Activated naive CD4-positive, alpha-beta T cell treated with anti-CD3 and anti-CD28 coated beads, Interleukin-2, amount 10 ng/mL, durations not matched to agents 7 days and 5 days (primary cell): ENCODE data around the gene ADGRL3.

Source experiments
- CTCF ChIA-PET: fragments of 350-600 bp; sonication (Branson Sonifier 250); formaldehyde crosslinking; loops from one replicate; lab custom pipeline; 2021; ENCODE audit warnings: antibody characterized with exemption; lab: Charles Lee
- DNase-seq: peaks from one replicate; pipeline ENCODE4 v3.0.0-alpha.2; 2020
- H3K27ac Mint-ChIP-seq: one replicate; pipeline ENCODE4 v1.8.0; 2021; ENCODE audit warnings: mild to moderate bottlenecking, moderate library complexity, mixed read lengths
- H3K27me3 Mint-ChIP-seq: one replicate; pipeline ENCODE4 v1.8.0; 2021; ENCODE audit warnings: mild to moderate bottlenecking, mixed read lengths
- H3K36me3 Mint-ChIP-seq: one replicate; pipeline ENCODE4 v1.8.0; 2021; ENCODE audit warnings: mixed read lengths
- H3K4me1 Mint-ChIP-seq: one replicate; pipeline ENCODE4 v1.8.0; 2021; ENCODE audit warnings: mixed read lengths
- H3K4me3 Mint-ChIP-seq: one replicate; pipeline ENCODE4 v1.8.0; 2021; ENCODE audit warnings: mild to moderate bottlenecking, moderate library complexity, mixed read lengths
- H3K9me3 Mint-ChIP-seq: one replicate; pipeline ENCODE4 v1.8.0; 2021; ENCODE audit warnings: mixed read lengths

Gene ADGRL3

GRCh38 chr4:61545902-61546480 lies 345.9 kb downstream of the ADGRL3 start:
- Mint-ChIP-seq H3K4me3 (no peak overlapping the region), H3K9me3 (peaks cover 7% of the 10 kb centered on the region), H3K27ac (no peak overlapping the region), H3K27me3 (no peaks in the 10 kb centered on the region), H3K4me1 (no peaks in the 10 kb centered on the region), H3K36me3 (no peaks in the 10 kb centered on the region)
- no peak for DNase-seq
- CTCF ChIA-PET = no interaction called here

DNA sequence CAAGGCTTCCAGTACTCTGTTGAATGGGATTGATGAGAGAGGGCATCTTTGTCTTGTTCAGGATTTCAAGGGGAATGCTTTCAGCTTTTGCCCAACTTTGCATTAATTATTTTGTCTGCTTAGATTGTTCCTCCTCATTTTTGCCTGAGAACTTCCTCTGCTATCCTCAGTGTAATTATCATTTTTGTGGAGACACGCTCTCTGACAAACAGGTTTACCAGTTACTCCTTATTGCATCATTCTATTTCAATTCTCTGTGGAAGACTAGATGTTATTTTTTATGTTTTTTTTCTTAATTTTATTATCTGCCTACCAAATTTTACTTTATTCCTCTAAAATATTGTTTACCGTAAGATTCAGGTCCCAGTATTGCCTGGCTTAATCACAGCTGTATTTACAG lies 349.2 kb downstream of the ADGRL3 start:
- DNase-seq = no peak
- Mint-ChIP-seq H3K4me3 (no peak overlapping the region), H3K36me3 (no peaks in the 10 kb centered on the region), H3K27ac (no peak overlapping the region), H3K9me3 (peaks cover 7% of the 10 kb centered on the region), H3K27me3 (no peaks in the 10 kb centered on the region), H3K4me1 (no peaks in the 10 kb centered on the region)
- CTCF ChIA-PET = no interaction called here

- no peak for DNase-seq
- H3K4me1 Mint-ChIP-seq = no peaks in the 10 kb centered on the region
- H3K4me3 Mint-ChIP-seq = no peak overlapping the region
- no peak overlapping the region for H3K27ac Mint-ChIP-seq
- no peaks in the 10 kb centered on the region for H3K36me3 Mint-ChIP-seq
- no peaks in the 10 kb centered on the region for H3K27me3 Mint-ChIP-seq
- H3K9me3 Mint-ChIP-seq = no peaks in the 10 kb centered on the region
- CTCF ChIA-PET = no interaction called here
Observed at GRCh38 chr4:61553557-61554125, 353.5 kb downstream of the ADGRL3 start.

DNA sequence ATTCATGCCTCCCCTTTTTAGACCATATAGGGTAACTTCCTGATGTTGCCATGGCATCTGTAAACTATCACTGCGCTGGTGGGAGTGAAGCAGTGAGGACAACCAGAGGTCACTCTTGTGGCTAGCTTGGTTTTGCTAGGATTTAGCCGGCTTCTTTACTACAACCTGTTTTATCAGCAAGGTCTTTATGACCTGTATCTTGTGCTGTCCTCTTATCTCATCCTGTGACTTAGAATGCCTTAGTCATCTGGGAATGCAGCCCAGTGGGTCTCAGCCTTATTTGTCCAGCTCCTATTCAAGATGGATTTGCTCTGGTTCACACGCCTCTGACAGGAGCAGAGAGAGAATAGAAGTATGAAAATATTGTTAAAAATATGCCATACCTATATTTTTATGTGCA lies 355.7 kb downstream of the ADGRL3 start:
- no peak for DNase-seq
- H3K27me3 Mint-ChIP-seq = no peaks in the 10 kb centered on the region

GRCh38 chr4:61556277-61556676 lies 356.2 kb downstream of the ADGRL3 start:
- peaks cover 5% of the 10 kb centered on the region for H3K9me3 Mint-ChIP-seq
- no peaks in the 10 kb centered on the region for H3K36me3 Mint-ChIP-seq
- no peaks in the 10 kb centered on the region for H3K4me1 Mint-ChIP-seq
- no peak for DNase-seq
- CTCF ChIA-PET = no interaction called here
- H3K27me3 Mint-ChIP-seq = no peaks in the 10 kb centered on the region
- no peak overlapping the region for H3K4me3 Mint-ChIP-seq
- H3K27ac Mint-ChIP-seq = no peak overlapping the region

More for the DNA sequence above, 355.7 kb downstream of the ADGRL3 start:
- Mint-ChIP-seq H3K27ac (no peak overlapping the region), H3K9me3 (peaks cover 5% of the 10 kb centered on the region), H3K36me3 (no peaks in the 10 kb centered on the region), H3K4me3 (no peak overlapping the region), H3K4me1 (no peaks in the 10 kb centered on the region)
- CTCF ChIA-PET = no interaction called here

- CTCF ChIA-PET = no interaction called here
- Mint-ChIP-seq H3K4me1 (no peaks in the 10 kb centered on the region), H3K27me3 (no peaks in the 10 kb centered on the region), H3K9me3 (peaks cover 12% of the 10 kb centered on the region), H3K36me3 (no peaks in the 10 kb centered on the region), H3K4me3 (no peak overlapping the region), H3K27ac (no peak overlapping the region)
- DNase-seq = no peak
Observed at GRCh38 chr4:61559396-61559795, 359.3 kb downstream of the ADGRL3 start.

DNA sequence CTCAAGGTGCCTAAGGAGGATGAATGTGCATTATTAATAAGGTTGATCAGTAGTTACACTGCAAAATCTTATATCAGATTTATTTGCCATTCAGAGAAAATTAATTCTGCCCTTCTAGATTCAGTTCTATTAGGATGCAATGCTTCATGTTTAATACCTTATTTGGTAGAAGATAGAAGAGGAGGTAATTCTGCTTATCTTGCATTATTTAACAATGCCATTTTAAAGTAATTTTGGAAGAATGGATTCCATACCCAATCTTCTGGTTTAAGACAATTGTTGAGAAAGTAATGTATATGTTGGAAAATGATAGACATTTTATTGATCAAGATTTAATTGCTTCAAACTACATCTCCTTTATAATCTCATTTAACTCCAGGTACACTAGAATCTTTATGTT lies 360.9 kb downstream of the ADGRL3 start:
- CTCF ChIA-PET = no interaction called here
- no peak overlapping the region for H3K4me3 Mint-ChIP-seq
- H3K9me3 Mint-ChIP-seq = peaks cover 12% of the 10 kb centered on the region
- no peaks in the 10 kb centered on the region for H3K4me1 Mint-ChIP-seq
- no peaks in the 10 kb centered on the region for H3K27me3 Mint-ChIP-seq
- DNase-seq = no peak
- H3K27ac Mint-ChIP-seq = no peak overlapping the region
- H3K36me3 Mint-ChIP-seq = no peaks in the 10 kb centered on the region

DNA sequence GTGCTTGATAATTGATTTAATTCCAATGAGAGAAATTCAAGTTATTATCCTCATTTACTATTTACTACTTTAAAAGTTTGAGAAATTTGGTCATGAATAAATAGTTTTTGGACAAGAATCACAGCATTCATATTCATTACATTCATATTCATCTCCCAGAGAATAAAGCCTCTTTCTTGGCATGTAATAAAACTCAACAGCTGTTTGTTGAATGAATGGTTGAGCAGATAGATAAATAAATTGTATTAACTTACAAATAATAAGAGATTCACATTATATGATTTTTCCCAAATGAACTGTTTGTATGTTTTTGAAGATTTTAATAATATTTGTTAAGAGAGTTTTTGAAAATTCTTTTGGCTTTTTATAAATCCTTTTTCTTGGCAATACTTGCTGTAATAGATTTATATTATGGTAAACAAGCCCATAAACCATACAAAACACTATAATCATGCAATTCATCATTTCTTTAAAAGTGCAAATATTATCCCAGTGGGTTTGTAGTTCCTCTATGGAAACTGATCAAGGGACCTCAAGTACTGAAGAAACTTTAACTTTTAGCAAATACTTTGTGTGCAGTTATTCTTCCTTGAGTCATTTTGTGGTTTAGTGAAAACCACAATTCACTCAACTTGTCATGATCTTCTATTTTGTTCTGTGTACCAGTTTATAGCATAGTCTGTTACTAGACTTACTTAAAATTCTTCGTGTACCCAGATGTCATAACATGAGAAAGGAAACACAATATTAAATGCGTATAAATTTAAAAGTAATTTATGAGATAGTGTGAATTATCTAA lies 371.8 kb downstream of the ADGRL3 start:
- Mint-ChIP-seq H3K27me3 (no peaks in the 10 kb centered on the region), H3K4me1 (no peaks in the 10 kb centered on the region), H3K4me3 (no peak overlapping the region), H3K27ac (no peak overlapping the region), H3K36me3 (no peaks in the 10 kb centered on the region), H3K9me3 (peaks cover 3% of the 10 kb centered on the region)
- DNase-seq = no peak
- CTCF ChIA-PET = no interaction called here

DNA sequence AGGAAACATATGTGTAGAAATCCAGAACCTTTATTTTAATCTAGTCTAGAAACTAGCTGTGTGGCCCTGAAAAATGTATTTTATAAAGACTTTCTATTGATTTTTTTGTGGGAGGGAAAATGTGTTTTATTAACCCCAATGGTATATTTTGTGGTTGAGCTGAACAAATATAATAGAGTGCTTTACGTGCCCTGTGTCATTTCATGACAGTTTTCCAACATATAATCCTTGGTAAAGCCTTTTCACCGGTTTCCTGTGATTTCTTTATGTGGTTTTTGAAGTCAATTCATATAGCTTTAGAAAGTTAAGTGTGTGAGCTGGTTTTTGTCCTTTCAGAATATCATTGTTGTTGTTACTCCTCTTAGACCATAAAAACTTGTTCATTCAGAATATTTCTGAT lies 375.7 kb downstream of the ADGRL3 start:
- H3K4me3 Mint-ChIP-seq = no peak overlapping the region

GRCh38 chr4:61579786-61580185 lies 379.7 kb downstream of the ADGRL3 start:
- H3K4me1 Mint-ChIP-seq = no peaks in the 10 kb centered on the region
- CTCF ChIA-PET = no interaction called here

More for the DNA sequence above, 375.7 kb downstream of the ADGRL3 start:
- Mint-ChIP-seq H3K4me1 (no peaks in the 10 kb centered on the region), H3K27ac (no peak overlapping the region), H3K9me3 (no peaks in the 10 kb centered on the region), H3K36me3 (no peaks in the 10 kb centered on the region), H3K27me3 (no peaks in the 10 kb centered on the region)
- no peak for DNase-seq
- CTCF ChIA-PET = no interaction called here

GRCh38 chr4:61580721-61581377 lies 380.7 kb downstream of the ADGRL3 start:
- H3K4me1 Mint-ChIP-seq = no peaks in the 10 kb centered on the region
- H3K36me3 Mint-ChIP-seq = no peaks in the 10 kb centered on the region
- peaks cover 10% of the 10 kb centered on the region for H3K9me3 Mint-ChIP-seq
- no peak overlapping the region for H3K27ac Mint-ChIP-seq
- CTCF ChIA-PET = no interaction called here
- no peaks in the 10 kb centered on the region for H3K27me3 Mint-ChIP-seq
- DNase-seq = no peak
- no peak overlapping the region for H3K4me3 Mint-ChIP-seq

More at GRCh38 chr4:61579786-61580185, 379.7 kb downstream of the ADGRL3 start:
- Mint-ChIP-seq H3K27ac (no peak overlapping the region), H3K9me3 (peaks cover 10% of the 10 kb centered on the region), H3K27me3 (no peaks in the 10 kb centered on the region), H3K4me3 (no peak overlapping the region), H3K36me3 (no peaks in the 10 kb centered on the region)
- DNase-seq = no peak

- Mint-ChIP-seq H3K4me3 (no peak overlapping the region), H3K27ac (no peak overlapping the region), H3K4me1 (no peaks in the 10 kb centered on the region), H3K9me3 (peaks cover 10% of the 10 kb centered on the region), H3K27me3 (no peaks in the 10 kb centered on the region), H3K36me3 (no peaks in the 10 kb centered on the region)
- CTCF ChIA-PET = no interaction called here
- no peak for DNase-seq
Observed at GRCh38 chr4:61583696-61584095, 383.6 kb downstream of the ADGRL3 start.

DNA sequence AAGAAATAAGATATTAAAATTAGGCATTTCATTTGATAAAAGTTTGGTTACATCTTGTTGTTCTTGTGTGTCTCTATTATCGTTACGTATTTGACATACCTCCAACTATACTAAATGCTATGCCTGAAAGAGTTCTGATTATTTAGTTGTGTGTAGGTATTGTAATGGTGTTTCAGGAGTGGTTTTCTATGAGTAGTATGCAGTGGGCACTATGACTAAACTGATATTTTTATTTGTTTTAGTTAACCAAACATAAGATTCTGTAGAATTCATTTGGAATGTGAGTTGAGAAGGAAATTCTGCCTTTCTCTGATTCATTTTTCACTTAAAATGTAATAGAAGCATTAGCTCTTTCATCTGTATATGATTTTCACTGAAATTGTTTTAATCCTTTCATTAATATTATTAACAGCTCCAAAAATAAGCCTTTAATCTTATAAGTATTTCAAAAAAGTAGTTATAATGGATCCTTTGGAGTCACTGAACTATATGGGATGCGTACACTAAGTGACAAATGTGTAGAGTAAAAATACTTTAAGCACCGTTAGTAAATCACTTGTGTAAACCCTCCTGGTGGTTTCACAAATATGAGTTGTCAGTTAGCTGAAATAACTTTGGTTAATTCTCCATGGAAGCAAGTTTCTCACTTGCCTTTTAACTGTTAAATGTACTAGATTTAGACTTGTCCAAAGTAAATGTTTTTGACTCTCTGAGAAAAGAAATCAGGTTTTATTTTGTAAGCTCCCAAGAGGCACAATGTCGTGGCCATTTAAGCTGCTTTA lies 388.7 kb downstream of the ADGRL3 start:
- Mint-ChIP-seq H3K36me3 (no peaks in the 10 kb centered on the region), H3K4me1 (no peaks in the 10 kb centered on the region), H3K4me3 (no peak overlapping the region), H3K27ac (no peak overlapping the region), H3K9me3 (no peaks in the 10 kb centered on the region), H3K27me3 (no peaks in the 10 kb centered on the region)
- DNase-seq = no peak
- CTCF ChIA-PET = no interaction called here

DNA sequence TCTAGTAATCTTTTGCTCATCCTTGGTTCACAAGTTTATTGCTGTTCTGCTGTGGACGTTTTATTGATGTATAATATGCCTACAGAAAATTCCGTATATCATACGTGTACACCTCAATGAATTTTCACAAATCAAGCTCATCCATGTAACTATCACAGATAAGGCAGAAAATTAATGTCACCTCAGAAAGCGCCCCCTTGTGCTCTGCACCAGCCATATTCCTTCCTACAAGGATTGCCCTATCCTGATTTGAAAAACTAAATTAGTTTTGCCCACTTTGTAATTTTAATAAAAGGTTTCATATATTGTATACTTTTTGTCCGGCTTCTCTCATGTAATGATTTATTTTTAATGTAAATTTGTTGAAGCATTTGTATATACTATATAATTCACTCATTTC lies 390.8 kb downstream of the ADGRL3 start:
- Mint-ChIP-seq H3K9me3 (peaks cover 1% of the 10 kb centered on the region), H3K4me1 (no peaks in the 10 kb centered on the region), H3K27me3 (no peaks in the 10 kb centered on the region), H3K27ac (no peak overlapping the region), H3K4me3 (no peak overlapping the region), H3K36me3 (no peaks in the 10 kb centered on the region)
- no peak for DNase-seq
- CTCF ChIA-PET = no interaction called here
